ENCODE data around the gene ZDHHC17. TPM values are rescaled to one million over a fixed set of nuclear protein-coding genes. Genes with fewer than 3 reads are reported as not detected.

The ZDHHC17 gene
- total and polyA plus RNA-seq, 12 donors = 6.8 to 28.0 (median 21.5) TPM

GRCh38 chr12:76878099-76878898, 114.4 kb downstream of the ZDHHC17 start:
- peak in 2 of 9 donors; percentile 12 to 28 for TF ChIP-seq CTCF (IDR thresholded peaks at IDR 0.05)
- H3K27ac ChIP-seq = peak overlapping the region; percentile 83 to 96 (median 92)
- no peaks in the 10 kb centered on the region for H3K36me3 ChIP-seq
- H3K4me3 ChIP-seq = peak overlapping the region; percentile 62 to 89 (median 78)
- H3K4me1 ChIP-seq = peaks cover 0 to 40% (median 22%) of the 10 kb centered on the region in 9 donors
- intact Hi-C loops (cut with DNase I) = loop anchor here in 1 of 10 donors (5.0 kb wide), 1 partner anchor 134 kb away; no protein-coding TSS in a partner anchor
- peaks cover 0 to 7% (median 0%) of the 10 kb centered on the region in 11 donors for H3K9me3 ChIP-seq
- ATAC-seq = peak in 6 of 8 donors; percentile 10 to 55 (median 21)
- WGBS, 2 donors = 1% methylated on average over 44 of the region's 44 CpGs
- peak in 1 of 2 donors; percentile 19 for DNase-seq
- peaks cover 0 to 40% (median 0%) of the 10 kb centered on the region in 7 donors for H3K27me3 ChIP-seq

- H3K9me3 ChIP-seq = peaks cover 0 to 14% (median 0%) of the 10 kb centered on the region in 11 donors
- H3K4me3 ChIP-seq = peak within 1 kb of the TSS; percentile 62 to 89 (median 78)
- TF ChIP-seq CTCF (IDR thresholded peaks at IDR 0.05) = peak in 5 of 9 donors; percentile 17 to 44 (median 29)
- DNase-seq (peak; percentile 88 to 92), ATAC-seq (peak; percentile 95 to 98 (median 96))
- 1% methylated on average over 67 to 71 of the region's 71 CpGs for WGBS, 2 donors
- no peaks in the 10 kb centered on the region for H3K36me3 ChIP-seq
- H3K4me1 ChIP-seq = peaks cover 0 to 40% (median 22%) of the 10 kb centered on the region in 9 donors
- H3K27ac ChIP-seq = peak within 1 kb of the TSS; percentile 83 to 96 (median 92)
- intact Hi-C loops (cut with DNase I) = loop anchor here in 1 of 10 donors (5.0 kb wide), 1 partner anchor 133 kb away; no protein-coding TSS in a partner anchor
- peaks cover 0 to 40% (median 0%) of the 10 kb centered on the region in 7 donors for H3K27me3 ChIP-seq
Measured at GRCh38 chr12:76878899-76879709, 115.2 kb downstream of the ZDHHC17 start, which contains the start of gene CSRP2. Gene CSRP2 (minus strand): TSS chr12:76879019. CDS start chr12:76866260, 12,759 bp downstream.

- H3K27me3 ChIP-seq = peaks cover 0 to 40% (median 0%) of the 10 kb centered on the region in 7 donors
- peak overlapping the region; percentile 62 to 89 (median 78) for H3K4me3 ChIP-seq
- 30 to 31% methylated on average over 13 of the region's 13 CpGs for WGBS, 2 donors
- H3K27ac ChIP-seq = peak overlapping the region; percentile 83 to 96 (median 92)
- intact Hi-C loops (cut with DNase I) = loop anchor here in 1 of 10 donors (5.0 kb wide), 2 partner anchors 42 to 132 kb away; no protein-coding TSS in a partner anchor
- H3K4me1 ChIP-seq = peaks cover 0 to 39% (median 23%) of the 10 kb centered on the region in 9 donors
- ATAC-seq = peak in 1 of 8 donors; percentile 18
- H3K36me3 ChIP-seq = no peaks in the 10 kb centered on the region
- TF ChIP-seq CTCF (IDR thresholded peaks at IDR 0.05) = no peak
- DNase-seq = peak in 1 of 2 donors; percentile 16
- H3K9me3 ChIP-seq = peaks cover 0 to 14% (median 0%) of the 10 kb centered on the region in 11 donors
Measured at GRCh38 chr12:76879710-76880518, 116.0 kb downstream of the ZDHHC17 start.
